K562 (cell line): ENCODE results near the gene MAP10. TPM values are rescaled to one million over a fixed set of nuclear protein-coding genes. Genes with fewer than 3 reads are reported as not detected.

Source experiments
- ATAC-seq: fragments of 200-7000 bp; cut with Tn5 transposase; 3 replicates; pipeline ENCODE4 v1.9.1; 2020; ENCODE audit warnings: moderate library complexity
- BruUV-seq: library from RNA; stranded (reverse); fragments of 400-500 nt; replicated peaks from 2 replicates; lab custom pipeline; 2021; lab: Mats Ljungman, UMichigan
- CTCF ChIA-PET: fragments of 300-600 bp; formaldehyde crosslinking; extraction: SDS; loops from one replicate; lab custom pipeline; 2021; ENCODE audit warnings: low intra/inter-chr PET ratio; lab: Yijun Ruan, JAX
- POLR2A ChIA-PET: fragments of 300-600, 350-650 bp; sonication (Branson Sonifier 250); formaldehyde crosslinking; extraction: SDS; loops from one replicate; lab custom pipeline; 2021; ENCODE audit warnings: antibody characterized with exemption, inconsistent platforms; lab: Yijun Ruan, JAX
- DNase-seq, 4 experiments: peaks; one replicate each; pipeline versions ENCODE4 v3.0.0 to v3.0.0-alpha.2; 2011 to 2018; ENCODE audit warnings: low spot score in 3 of 4, mixed read lengths in 3 of 4; ENCODE audit errors: extremely low read depth in 1 of 4
- FAIRE-seq: peaks from 2 replicates; lab custom pipeline; 2011; peaks lifted over from hg19 to GRCh38; lab: Jason Lieb, UNC
- H2AFZ ChIP-seq: 2 replicates; pipeline ENCODE4 v1.6.0; 2011; ENCODE audit warnings: low read depth, low read length, control low read depth, inconsistent platforms
- H3K27ac ChIP-seq: fragments of 200-600 bp; 3 replicates; pipeline ENCODE4 v1.8.0; 2011; ENCODE audit warnings: low read depth, mild to moderate bottlenecking, control low read depth, inconsistent platforms, low read length, moderate library complexity, mixed read lengths; ENCODE audit errors: extremely low read depth
- H3K27me3 ChIP-seq, 2 experiments: fragments of 300-600 bp in 1 of 2; 2 replicates in 1 of 2; 3 replicates in 1 of 2; pipeline versions ENCODE4 v1.6.0 to v1.8.0; 2011; ENCODE audit warnings: inconsistent platforms in 2 of 2, low read length in 2 of 2, mild to moderate bottlenecking in 1 of 2, mixed read lengths in 1 of 2, moderate library complexity in 1 of 2; ENCODE audit not compliant: control insufficient read depth in 2 of 2, insufficient read depth in 2 of 2
- H3K36me3 ChIP-seq: fragments of 300-600 bp; 3 replicates; pipeline ENCODE4 v1.8.0; 2011; ENCODE audit warnings: mild to moderate bottlenecking, low read length, inconsistent platforms; ENCODE audit not compliant: control insufficient read depth, insufficient read depth
- H3K4me1 ChIP-seq, 2 experiments: fragments of 200-600 bp in 1 of 2; replicated peaks in 1 of 2; 2 replicates in 1 of 2; 3 replicates in 1 of 2; pipeline versions ENCODE4 v1.5.1 to v1.8.0; 2011; ENCODE audit warnings: inconsistent platforms in 2 of 2, low read length in 2 of 2, mild to moderate bottlenecking in 1 of 2, mixed read lengths in 1 of 2, moderate library complexity in 1 of 2; ENCODE audit not compliant: control insufficient read depth in 2 of 2, insufficient read depth in 2 of 2
- H3K4me2 ChIP-seq: 2 replicates; pipeline ENCODE4 v1.6.1; 2011; ENCODE audit warnings: low read length, control low read depth, inconsistent platforms, mixed read lengths; ENCODE audit not compliant: insufficient read depth
- H3K4me3 ChIP-seq: fragments of 200-600 bp; sonication (generic), shearing (Covaris generic); 2 replicates; pipeline ENCODE4 v1.5.1; 2016; ENCODE audit warnings: control low read depth, inconsistent platforms
- H3K79me2 ChIP-seq: fragments of 200-600 bp; 3 replicates; pipeline ENCODE4 v1.8.0; 2011; ENCODE audit warnings: low read length, inconsistent platforms; ENCODE audit not compliant: control insufficient read depth, insufficient read depth
- H3K9ac ChIP-seq, 2 experiments: 2 replicates each; pipeline versions ENCODE4 v1.6.0 to v1.6.1; 2011; ENCODE audit warnings: low read depth in 2 of 2, low read length in 2 of 2, control low read depth in 1 of 2, inconsistent platforms in 1 of 2, mild to moderate bottlenecking in 1 of 2, mixed read lengths in 1 of 2; ENCODE audit not compliant: insufficient read depth in 1 of 2
- H3K9me1 ChIP-seq: one replicate; pipeline ENCODE4 v1.6.0; 2011; ENCODE audit warnings: inconsistent platforms, mild to moderate bottlenecking, low read length, moderate library complexity; ENCODE audit not compliant: control insufficient read depth, insufficient read depth
- H3K9me3 ChIP-seq: replicated peaks from 2 replicates; pipeline ENCODE4 v1.5.1; 2011; ENCODE audit warnings: low read depth, low read length, inconsistent platforms; ENCODE audit not compliant: control insufficient read depth, insufficient read depth
- H4K20me1 ChIP-seq: replicated peaks from 2 replicates; pipeline ENCODE4 v1.6.1; 2011; ENCODE audit warnings: low read length, inconsistent platforms, mixed read lengths; ENCODE audit not compliant: control insufficient read depth, insufficient read depth
- IRF1 ChIP-seq: sonication (generic); formaldehyde crosslinking; IDR thresholded peaks from 2 replicates; pipeline ENCODE4 v1.8.0; 2022; ENCODE audit warnings: missing genetic modification reagents, mild to moderate bottlenecking, borderline replicate concordance
- PBX2 ChIP-seq, 2 experiments: IDR thresholded peaks in 1 of 2; conservative IDR thresholded peaks in 1 of 2; 2 replicates each; pipeline ENCODE4 v1.6.1; 2016; ENCODE audit warnings: low read depth in 2 of 2, mild to moderate bottlenecking in 1 of 2, missing compliant biosample characterization in 1 of 2, missing genetic modification characterization in 1 of 2, moderate library complexity in 1 of 2
- U2AF2 ChIP-seq: fragments of 200-400 bp; formaldehyde crosslinking; optimal IDR thresholded peaks from 2 replicates; pipeline ENCODE3; 2017; ENCODE audit warnings: low read depth, mild to moderate bottlenecking, low read length
- ZNF121 ChIP-seq: sonication (generic); formaldehyde crosslinking; conservative IDR thresholded peaks from 2 replicates; pipeline ENCODE4 v1.8.0; 2022; ENCODE audit warnings: missing genetic modification reagents
- ZNF384 ChIP-seq: IDR thresholded peaks from 2 replicates; pipeline ENCODE4 v1.6.1; 2012; ENCODE audit warnings: low read depth, low read length, improper control_type of control experiment
- ZNF512 ChIP-seq: IDR thresholded peaks from 2 replicates; pipeline ENCODE4 v1.6.1; 2016; ENCODE audit warnings: missing genetic modification characterization, missing compliant biosample characterization
- WGBS: fragments of 100-300 bp; shearing (Covaris generic); methylation state at CpG from one replicate; pipeline ENCODE4 v1.1.6; 2016; ENCODE audit warnings: low coverage, mixed read lengths; ENCODE audit not compliant: insufficient coverage; ENCODE audit errors: missing lambda C conversion rate; 5-methylcytosine and 5-hydroxymethylcytosine counted together
- in situ Hi-C: fragments of 300-500 bp; cut with MboI; formaldehyde crosslinking; loops from 4 replicates; pipeline ENCODE4 v1.15.0; 2018; ENCODE audit warnings: inconsistent platforms, mixed read lengths
- intact Hi-C: fragments of 100-400 bp; cut with micrococcal nuclease; formaldehyde crosslinking; loops from 2 replicates; pipeline ENCODE4 v1.14.2; 2022
- polyA plus RNA-seq, 8 experiments: library from polyadenylated mRNA; depleted of rRNA in 4 of 8; stranded (reverse) in 5 of 8; unstranded in 3 of 8; fragments of >200 nt; fragmentation: Nextera tagmentation in 2 of 8; fragmentation: Illumina TruSeq in 1 of 8; extraction: Ambion mirVana in 2 of 8; extraction: Trizol in 1 of 8; gene quantifications; 2 replicates each; pipeline versions ENCODE4 v1.2.1 to v1.2.3, GENCODE V29; 2011 to 2014; ENCODE audit warnings: inconsistent platforms in 1 of 8, missing spikeins in 1 of 8
- total RNA-seq, 7 experiments: library from RNA; depleted of rRNA in 6 of 7; stranded (reverse); fragments of >200 nt in 6 of 7; fragmentation: Illumina TruSeq in 2 of 7; extraction: Trizol in 2 of 7; gene quantifications; 2 replicates each; pipeline versions ENCODE4 v1.2.1 to v1.2.3, GENCODE V29; 2011 to 2021; ENCODE audit warnings: low replicate concordance in 1 of 7

Gene MAP10
- total and polyA plus RNA-seq, 9 of the 15 experiments (the other 6 are each of a cell fraction or from before 2014, with no cell fraction given): 0.11 to 0.98 (median 0.69) TPM

- Histone ChIP-seq H3K9ac (no peak overlapping the region), H3K9me1 (no peaks in the 10 kb centered on the region), H3K4me2 (no peak overlapping the region), H3K27me3 (no peaks in the 10 kb centered on the region), H3K36me3 (no peaks in the 10 kb centered on the region), H3K4me1 (no peaks in the 10 kb centered on the region), H3K27ac (no peak overlapping the region), H2AFZ (no peak overlapping the region), H3K4me3 (no peak overlapping the region), H4K20me1 (no peaks in the 10 kb centered on the region), H3K79me2 (no peaks in the 10 kb centered on the region), H3K9me3 (no peaks in the 10 kb centered on the region; the same call in 1 of the 2 replicates)
- no peak for FAIRE-seq
- in situ Hi-C loops: no loop called here
- no TSS peak for BruUV-seq
- CTCF ChIA-PET: no interaction called here
- 7% methylated on average over 4 of the region's 4 CpGs for WGBS
- intact Hi-C loops: no loop called here
- DNase-seq: no peak
- ATAC-seq: no peak
- TF ChIP-seq U2AF2 (no peak), IRF1 (no peak), PBX2 (CRISPR knock-in tag; IDR thresholded peaks at IDR 0.05; ENCODE audit: low read depth) (no peak), PBX2 (tag; conservative IDR thresholded peaks at IDR 0.05; ENCODE audit: low read depth) (no peak), ZNF384 (no peak), ZNF512 (tag) (no peak), ZNF121 (CRISPR knock-in tag) (no peak)
- POLR2A ChIA-PET: no interaction called here
These were observed 40.6 kb upstream of the MAP10 start for GRCh38 chr1:232764458-232765251.
